Tongue (tissue), 2 donors: ENCODE results near the gene CACNA2D4. TPM values are rescaled to one million over a fixed set of nuclear protein-coding genes. Genes with fewer than 3 reads are reported as not detected.

Source experiments
- DNase-seq: peaks from one replicate; pipeline ENCODE4 v3.0.0-alpha.2; 2015
- total RNA-seq: library from RNA; depleted of rRNA; stranded (reverse); fragments of >200 nt; gene quantifications from one replicate; pipeline ENCODE4 v1.2.3, GENCODE V29; 2014

The CACNA2D4 gene
- total RNA-seq, 1 donor from 2014 or later: 3.2 TPM

GRCh38 chr12:1844661-1845409 lies 73.6 kb downstream of the CACNA2D4 start:
- DNase-seq: no peak

- DNase-seq: no peak
These were observed 74.2 kb downstream of the CACNA2D4 start for GRCh38 chr12:1844223-1844622.

GRCh38 chr12:1843641-1844005 lies 74.8 kb downstream of the CACNA2D4 start:
- no peak for DNase-seq

GRCh38 chr12:1842905-1843640 lies 75.4 kb downstream of the CACNA2D4 start:
- no peak for DNase-seq

GRCh38 chr12:1842183-1842904 lies 76.1 kb downstream of the CACNA2D4 start:
- DNase-seq: no peak

GRCh38 chr12:1841586-1842182 lies 76.8 kb downstream of the CACNA2D4 start:
- no peak for DNase-seq

GRCh38 chr12:1840981-1841425 lies 77.4 kb downstream of the CACNA2D4 start:
- DNase-seq: no peak

- DNase-seq: no peak
These were observed 78.2 kb downstream of the CACNA2D4 start for GRCh38 chr12:1839956-1840951.

GRCh38 chr12:1839464-1839863 lies 79.0 kb downstream of the CACNA2D4 start:
- DNase-seq: no peak

GRCh38 chr12:1838994-1839365 lies 79.5 kb downstream of the CACNA2D4 start:
- DNase-seq: no peak

- no peak for DNase-seq
These were observed 80.1 kb downstream of the CACNA2D4 start for GRCh38 chr12:1838205-1838993.

- DNase-seq: no peak
These were observed 80.8 kb downstream of the CACNA2D4 start for GRCh38 chr12:1837541-1838204.

GRCh38 chr12:1836854-1837421 lies 81.5 kb downstream of the CACNA2D4 start:
- DNase-seq: no peak

- no peak for DNase-seq
These were observed 82.1 kb downstream of the CACNA2D4 start for GRCh38 chr12:1836241-1836803.

GRCh38 chr12:1835211-1836131 lies 83.0 kb downstream of the CACNA2D4 start:
- no peak for DNase-seq

- no peak for DNase-seq
These were observed 84.1 kb downstream of the CACNA2D4 start for GRCh38 chr12:1834186-1834925.

- no peak for DNase-seq
These were observed 84.8 kb downstream of the CACNA2D4 start for GRCh38 chr12:1833596-1834028.
